Fibroblast of skin of abdomen (primary cell): ENCODE results near the gene EXOC3.

ENCODE experiments used
- DNase-seq: peaks from one replicate; pipeline ENCODE4 v3.0.0-alpha.2; 2013

EXOC3 gene

GRCh38 chr5:427415-428087 lies 15.4 kb upstream of the EXOC3 start:
- DNase-seq: no peak

GRCh38 chr5:428219-428618 lies 14.8 kb upstream of the EXOC3 start:
- no peak for DNase-seq

DNA sequence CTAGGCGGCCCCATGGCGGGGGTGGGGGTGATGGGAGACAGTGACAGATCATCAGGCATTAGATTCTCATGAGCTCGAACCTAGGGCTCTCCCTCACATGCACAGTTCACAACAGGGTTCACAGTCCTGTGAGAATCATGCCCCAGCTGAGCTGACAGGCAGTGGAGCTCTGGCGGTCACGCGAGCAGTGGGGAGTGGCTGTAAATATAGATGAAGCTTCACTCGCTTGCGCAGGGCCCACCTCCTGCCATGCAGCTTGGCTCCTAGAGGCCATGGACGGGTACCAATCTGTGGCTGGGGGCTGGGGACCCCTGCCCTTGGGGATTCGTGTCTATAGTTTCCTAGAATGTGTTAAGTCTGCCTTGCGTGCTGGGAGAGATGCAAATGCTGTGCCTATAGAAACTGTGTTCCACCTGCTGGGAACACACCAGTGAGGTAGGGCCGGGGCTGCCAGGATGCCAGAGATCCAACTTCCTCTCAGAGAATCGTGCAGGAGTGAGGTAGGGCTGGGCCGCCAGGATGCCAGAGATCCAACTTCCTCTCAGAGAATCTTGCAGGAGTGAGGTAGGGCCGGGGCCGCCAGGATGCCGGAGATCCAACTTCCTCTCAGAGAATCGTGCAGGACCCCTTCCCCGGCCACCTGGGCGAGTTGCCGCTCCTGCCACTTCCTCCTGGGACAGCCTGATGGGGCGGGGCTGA lies 14.1 kb upstream of the EXOC3 start:
- DNase-seq: no peak

DNA sequence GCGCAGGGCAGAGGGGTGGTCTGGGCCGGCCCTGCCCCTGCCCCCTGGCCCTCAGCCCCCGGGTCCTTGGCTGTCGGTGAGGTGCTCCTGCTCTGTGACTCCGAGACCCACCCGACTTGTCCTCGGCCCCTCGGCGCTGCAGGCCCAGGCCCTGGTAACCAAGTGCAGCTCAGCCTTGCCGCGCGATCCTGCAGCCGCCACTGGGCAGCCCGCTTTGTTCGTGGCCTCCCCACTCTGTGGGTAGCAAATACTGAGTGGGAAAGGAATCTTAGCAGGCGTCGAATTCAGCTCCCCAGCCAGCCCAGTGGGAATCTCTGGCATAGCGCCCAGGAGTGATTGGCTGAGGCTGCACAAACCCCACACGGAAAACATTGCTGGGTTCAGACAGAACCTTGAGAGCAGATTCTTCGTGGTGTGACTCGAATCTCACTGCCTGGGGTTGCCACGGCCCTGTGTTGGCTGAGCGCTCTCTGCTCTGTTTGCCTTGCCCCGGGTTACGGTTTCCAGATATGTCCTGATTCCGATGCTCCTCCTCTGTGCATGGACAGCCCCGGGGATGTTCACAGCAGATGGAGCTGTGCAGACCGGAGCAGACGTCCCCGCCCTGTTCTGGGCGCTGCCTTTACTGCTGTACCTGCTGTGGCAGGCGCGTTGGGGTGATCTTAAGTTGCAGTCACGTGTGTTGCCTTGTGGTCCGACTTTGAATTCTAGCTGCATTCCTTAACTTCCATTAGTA lies 13.4 kb upstream of the EXOC3 start:
- DNase-seq: peak; percentile 61

DNA sequence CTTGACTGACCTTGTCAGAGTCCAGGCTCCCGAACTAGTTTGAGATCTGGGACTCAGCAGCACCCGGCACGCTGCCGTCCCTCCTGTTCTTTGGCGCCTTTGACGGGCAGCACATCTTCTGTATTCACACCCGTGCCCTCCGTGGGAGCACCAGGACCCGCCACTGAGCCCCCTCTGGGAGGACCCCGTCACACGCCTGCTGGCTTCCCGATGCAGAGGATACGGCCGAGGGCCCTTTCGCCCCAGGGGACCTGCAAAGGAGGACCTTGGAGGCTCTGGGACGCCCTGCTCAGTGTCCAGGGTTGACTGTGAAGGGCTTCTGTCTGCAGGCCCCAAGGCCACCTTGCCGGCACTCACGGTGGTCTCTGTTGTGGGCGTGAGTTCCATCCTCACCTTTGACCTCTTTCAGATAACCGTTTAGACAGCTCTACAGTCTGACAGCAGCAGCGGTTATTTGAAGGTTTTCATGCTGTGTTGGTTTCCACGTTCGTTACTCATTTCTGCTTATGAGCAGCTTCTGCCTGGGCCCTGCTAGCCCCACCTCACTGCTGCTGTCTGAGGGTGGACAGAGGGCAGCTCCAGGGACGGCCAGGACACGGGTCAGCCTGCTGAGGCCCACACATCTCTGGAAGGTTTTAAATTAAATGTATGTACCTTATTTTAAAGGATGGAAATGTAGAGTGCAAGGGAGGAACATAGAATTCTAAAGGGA lies 12.6 kb upstream of the EXOC3 start:
- no peak for DNase-seq

DNA sequence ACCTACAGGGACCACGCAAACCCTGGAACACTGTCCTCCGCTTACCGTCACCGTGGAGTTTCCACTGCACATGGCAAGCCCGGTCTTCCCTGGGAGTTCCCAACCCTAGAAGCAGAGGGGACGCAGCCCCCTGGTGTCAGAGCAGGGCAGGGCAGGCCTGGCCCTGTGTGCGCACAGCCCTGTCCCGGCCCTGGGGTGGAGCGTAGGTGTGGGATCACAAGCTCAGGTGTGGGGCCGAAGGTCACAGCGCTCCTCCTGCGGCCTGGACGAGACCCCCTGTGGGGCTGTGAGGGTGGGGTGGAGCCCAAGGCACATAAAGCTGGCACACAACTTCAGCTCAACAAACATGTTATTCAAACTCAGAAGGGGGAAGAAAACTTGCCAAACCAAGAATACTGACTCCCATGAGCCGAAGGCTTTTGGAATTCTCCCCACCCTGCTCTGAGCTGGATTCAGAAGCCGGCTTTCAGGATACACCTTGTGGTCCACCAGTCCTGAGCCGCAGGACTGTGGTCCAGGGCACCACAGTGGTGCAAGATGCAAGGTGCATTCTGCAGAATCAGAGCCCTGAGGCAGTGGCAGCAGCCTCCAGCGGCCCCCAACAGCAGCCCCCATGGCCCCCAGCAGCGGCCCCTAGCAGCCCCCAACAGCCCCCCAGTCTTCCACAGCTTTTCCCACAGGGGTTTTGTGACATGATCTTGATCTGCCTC lies 11.8 kb upstream of the EXOC3 start:
- peak; percentile 45 for DNase-seq

DNA sequence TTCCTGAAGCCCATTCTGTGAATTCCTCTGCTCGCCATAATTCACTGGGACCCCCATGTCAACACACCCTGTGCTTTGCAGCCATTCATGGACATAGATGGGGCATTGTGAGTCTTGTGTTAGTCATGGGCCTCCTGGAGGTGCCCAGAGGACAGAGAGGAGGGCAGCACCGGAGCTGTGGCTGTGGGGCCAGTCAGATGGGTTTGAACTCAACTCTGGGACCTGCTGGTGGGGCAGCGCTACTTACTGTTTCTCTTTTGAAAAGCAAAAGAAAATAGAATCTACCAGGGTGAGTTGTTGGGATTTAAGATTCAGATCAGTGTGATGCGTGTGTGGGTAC lies 11.3 kb upstream of the EXOC3 start:
- no peak for DNase-seq

- no peak for DNase-seq
Observed at GRCh38 chr5:432201-432927, 10.6 kb upstream of the EXOC3 start.

DNA sequence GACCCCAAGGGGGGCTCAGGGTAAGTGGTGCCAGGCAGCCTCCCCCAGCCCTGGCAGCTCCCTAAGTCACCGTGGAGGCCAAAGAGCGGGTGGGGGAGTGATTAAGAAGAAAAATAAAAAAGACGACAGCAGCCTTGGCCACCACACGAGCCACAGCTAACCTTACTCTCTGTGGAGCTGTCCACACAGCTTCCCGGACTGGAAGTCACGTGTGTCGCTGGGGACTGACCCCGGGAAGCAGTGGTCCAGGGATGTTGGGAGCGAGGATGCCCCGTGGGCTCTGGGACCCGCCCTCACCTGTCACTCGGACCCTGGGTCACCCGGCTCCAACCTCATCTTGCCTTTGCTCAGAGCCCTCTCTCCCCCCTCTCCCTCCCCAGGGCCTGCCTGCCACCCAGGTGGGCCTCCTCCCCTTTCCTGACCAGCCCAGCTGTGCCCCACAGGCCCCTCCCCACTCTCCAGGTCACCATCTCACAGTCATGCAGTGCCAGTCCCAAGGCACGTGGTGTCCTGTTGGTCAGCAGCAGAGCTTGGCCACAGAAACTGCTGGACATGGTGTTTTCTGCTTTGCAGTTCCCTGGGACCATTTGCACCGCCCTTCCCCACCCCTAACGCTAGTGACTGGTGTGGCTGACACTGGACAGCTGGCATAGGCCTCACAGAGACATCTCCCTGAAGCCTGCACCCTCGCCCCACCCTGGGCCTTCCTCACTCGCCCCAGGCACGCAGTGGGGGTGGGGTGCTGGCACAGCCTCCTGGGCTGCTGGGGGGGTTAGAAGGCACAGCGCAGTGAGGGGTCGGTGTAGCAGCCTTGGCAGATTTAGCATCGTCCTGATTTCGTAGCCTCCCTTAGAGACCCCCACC lies 9.8 kb upstream of the EXOC3 start:
- no peak for DNase-seq

DNA sequence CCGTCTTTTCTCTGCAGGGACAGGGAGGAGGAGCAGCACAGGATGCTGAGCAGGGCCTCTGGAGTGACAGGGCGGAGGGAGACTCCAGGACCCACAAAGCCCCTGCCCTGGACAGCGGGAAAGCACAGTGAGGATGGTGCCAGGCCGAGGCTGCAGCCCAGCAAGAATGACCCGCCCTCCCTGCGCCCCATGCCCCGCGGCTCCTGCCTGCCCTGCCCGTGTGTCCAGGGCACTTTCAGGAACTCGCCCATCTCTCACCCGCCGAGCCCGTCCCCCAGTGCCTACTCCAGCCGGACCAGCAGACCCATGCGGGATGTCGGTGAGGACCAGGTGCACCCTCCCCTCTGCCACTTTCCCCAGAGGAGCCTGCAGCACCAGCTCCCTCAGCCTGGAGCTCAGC lies 9.1 kb upstream of the EXOC3 start:
- no peak for DNase-seq

DNA sequence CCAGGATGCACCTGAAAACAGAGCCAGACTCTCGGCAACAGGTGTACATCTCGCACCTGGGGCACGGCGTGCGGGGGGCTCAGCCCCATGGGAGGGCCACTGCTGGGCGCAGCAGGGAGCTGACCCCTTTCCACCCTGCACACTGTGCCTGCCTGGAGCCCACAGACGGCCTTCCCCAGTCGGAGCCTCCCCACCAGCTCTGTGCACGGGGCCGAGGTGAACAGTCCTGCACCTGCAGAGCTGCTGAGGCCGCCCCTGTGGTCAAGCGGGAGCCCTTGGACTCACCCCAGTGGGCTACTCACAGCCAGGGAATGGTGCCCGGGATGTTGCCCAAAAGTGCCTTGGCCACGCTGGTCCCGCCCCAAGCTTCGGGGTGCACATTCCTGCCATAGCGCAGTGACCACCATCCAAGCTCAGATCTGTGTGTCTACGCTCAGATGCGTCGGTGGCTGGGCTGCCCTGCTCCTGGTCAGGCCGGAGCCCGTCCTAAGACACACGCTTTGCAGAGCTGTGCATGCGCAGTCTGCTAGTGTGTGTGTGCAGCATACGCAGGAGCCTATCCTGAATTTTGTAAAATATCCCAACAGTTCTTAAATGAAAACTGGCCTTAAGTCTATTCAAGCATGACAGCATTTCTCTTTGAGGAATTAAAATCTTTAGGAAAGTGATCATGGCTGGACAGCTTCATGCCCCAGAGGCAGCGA lies 8.4 kb upstream of the EXOC3 start:
- DNase-seq: no peak

DNA sequence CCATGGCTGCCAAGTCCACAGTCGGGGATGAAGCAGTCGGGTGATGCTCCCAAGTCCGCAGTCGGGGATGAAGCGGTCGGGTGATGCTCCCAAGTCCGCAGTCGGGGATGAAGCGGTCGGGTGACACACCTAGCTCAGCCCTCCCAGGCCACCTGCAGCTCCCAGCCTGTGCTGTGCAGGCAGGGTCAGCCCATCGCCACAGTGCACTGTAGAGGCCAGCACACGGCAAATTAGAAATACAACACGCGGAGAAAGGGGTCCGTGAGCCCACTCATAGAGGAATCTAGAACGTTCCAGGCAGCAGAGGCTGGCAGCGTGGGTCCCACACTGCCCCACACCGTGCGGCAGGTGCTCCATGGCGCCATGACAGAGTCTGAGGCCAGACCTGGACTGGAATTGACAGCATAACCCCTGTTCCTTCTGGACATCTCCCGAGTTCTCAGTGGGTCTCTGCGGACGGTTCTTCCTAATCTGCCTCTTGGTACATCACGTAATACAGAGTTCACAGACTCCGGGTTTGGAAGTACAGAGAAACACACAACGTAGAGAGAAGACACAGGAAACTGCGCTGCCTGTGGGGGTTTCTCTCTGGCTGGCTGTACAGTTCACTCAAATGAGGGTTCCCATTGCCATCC lies 7.7 kb upstream of the EXOC3 start:
- DNase-seq: no peak

DNA sequence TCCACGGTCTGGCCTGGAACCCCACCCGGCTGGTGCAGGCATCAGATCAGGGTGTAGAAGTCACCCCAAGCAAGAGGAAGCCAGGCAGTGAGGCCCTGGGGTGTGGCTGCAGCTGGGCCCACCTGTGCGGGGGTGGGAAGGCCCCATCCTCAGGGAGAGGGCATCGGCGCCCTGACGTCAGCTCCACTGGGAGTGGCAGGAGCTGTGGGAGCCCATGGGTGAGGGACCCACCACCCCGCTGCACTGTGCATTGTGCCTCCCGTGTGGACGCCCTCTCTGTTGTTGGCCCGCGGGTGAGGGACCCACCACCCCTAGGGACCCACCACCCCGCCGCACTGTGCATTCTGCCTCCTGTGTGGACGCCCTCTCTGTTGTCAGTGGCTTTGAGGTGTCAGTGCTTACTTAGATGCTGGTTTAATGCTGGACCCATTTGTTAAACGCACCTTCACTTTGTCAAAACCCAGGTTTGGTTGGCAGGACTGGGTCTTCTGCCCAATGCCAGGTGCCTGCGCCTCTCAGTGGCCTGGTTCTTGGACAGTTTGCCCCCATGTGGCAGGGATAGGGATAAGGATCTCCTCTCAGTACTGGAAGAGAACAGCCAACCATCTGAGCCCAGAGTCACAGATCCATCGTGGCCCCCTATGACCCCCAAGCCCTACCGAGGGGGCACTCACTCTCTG lies 6.9 kb upstream of the EXOC3 start:
- peak; percentile 26 for DNase-seq

GRCh38 chr5:436641-436975 lies 6.4 kb upstream of the EXOC3 start:
- no peak for DNase-seq

GRCh38 chr5:437281-437771 lies 5.7 kb upstream of the EXOC3 start:
- no peak for DNase-seq

DNA sequence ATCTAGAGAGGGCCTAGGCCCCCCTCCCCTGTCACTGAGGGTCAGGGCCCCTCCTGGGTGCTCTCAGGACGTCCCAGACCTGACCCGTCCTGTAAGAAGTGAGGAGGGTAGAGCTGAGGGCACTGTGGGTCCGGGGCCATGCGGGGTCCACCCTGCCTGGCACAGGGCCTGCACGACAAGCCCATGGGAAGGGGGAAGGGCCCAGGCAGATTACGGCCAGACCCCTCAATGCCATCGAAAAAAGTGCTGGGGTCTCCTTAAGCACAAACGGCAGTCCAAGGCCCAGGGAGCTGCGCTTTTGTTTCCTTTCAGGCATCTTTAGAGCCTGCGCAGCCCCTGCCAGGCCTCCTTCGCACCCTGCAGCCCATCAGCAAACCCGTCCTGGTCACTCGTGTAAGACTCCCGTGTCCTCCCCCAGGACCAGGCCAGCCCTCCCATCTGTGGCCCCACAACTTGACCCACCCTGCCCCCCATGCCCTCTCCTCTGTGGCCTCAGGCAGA lies 4.4 kb upstream of the EXOC3 start:
- no peak for DNase-seq

DNA sequence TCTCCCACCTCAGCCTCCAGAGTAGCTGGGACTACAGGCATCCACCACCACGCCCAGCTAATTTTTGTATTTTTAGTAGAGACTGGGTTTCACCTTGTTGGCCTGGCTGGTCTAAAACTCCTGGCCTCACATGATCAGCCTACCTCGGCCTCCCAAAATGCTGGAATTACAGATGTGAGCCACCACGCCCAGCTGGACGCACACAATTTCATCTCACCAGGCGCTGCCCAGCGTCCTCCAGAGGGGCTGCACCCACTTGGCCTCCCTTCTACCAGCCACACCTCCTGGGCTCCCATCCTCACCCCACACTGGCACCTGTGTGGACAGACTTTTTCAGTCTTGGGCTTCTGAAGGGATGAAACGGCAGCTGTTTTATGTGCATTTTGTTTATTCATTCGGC lies 3.8 kb upstream of the EXOC3 start:
- DNase-seq: no peak

- DNase-seq: no peak
Observed at GRCh38 chr5:439636-440035, 3.3 kb upstream of the EXOC3 start.
